Gastroesophageal sphincter (tissue), 3 donors: ENCODE results near the gene DRAP1.

Source experiments
- EP300 ChIP-seq: sonication (generic); formaldehyde crosslinking; IDR thresholded peaks from one replicate; pipeline ENCODE4 v1.6.1; 2017; ENCODE audit warnings: antibody characterized with exemption, mild to moderate bottlenecking
- POLR2A ChIP-seq, 2 donors: fragments of 450-650 bp; IDR thresholded peaks; one replicate each; pipeline ENCODE4 v1.6.1; 2017; ENCODE audit warnings: antibody characterized with exemption in 2 of 2, mild to moderate bottlenecking in 2 of 2, moderate library complexity in 1 of 2
- POLR2AphosphoS5 ChIP-seq: sonication (generic); formaldehyde crosslinking; IDR thresholded peaks from one replicate; pipeline ENCODE4 v1.6.1; 2017; ENCODE audit warnings: antibody characterized with exemption
- TF ChIP-seq, protein P1 (sequence below), 4 experiments: fragments of 200-600 bp in 2 of 4; fragments of 450-650 bp in 2 of 4; sonication (generic) in 1 of 4; IDR thresholded peaks; one replicate each; pipeline ENCODE4 v1.5.1; 2017 to 2019; ENCODE audit warnings: antibody characterized with exemption in 4 of 4, mild to moderate bottlenecking in 2 of 4, moderate library complexity in 2 of 4

DNA sequence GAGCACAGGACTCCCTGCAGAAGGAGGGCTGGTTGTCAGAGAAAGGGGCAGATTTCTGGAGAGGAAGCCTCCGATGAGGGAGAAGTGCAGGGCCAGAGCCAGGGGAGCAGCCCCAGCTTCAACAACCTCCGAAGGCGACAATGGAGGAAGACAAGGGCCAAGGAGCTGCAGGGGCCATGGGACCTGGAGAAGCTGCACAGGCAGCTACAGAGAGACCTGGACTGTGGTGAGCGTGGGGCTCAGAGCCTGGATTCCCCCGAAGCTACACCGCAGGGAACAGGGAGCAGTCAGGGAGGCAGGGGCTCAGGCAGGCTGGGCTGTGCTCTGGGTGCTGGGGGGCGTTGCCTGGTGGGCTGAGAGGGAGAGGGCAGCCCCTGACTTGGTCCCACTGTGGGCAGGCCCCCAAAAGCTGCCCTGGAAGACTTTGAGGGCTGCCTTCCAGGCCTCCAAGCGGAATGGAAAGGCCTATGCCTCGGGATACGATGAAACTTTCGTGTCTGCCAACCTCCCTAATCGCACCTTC, 28.4 kb downstream of the DRAP1 start:
- TF ChIP-seq, protein P1, sequence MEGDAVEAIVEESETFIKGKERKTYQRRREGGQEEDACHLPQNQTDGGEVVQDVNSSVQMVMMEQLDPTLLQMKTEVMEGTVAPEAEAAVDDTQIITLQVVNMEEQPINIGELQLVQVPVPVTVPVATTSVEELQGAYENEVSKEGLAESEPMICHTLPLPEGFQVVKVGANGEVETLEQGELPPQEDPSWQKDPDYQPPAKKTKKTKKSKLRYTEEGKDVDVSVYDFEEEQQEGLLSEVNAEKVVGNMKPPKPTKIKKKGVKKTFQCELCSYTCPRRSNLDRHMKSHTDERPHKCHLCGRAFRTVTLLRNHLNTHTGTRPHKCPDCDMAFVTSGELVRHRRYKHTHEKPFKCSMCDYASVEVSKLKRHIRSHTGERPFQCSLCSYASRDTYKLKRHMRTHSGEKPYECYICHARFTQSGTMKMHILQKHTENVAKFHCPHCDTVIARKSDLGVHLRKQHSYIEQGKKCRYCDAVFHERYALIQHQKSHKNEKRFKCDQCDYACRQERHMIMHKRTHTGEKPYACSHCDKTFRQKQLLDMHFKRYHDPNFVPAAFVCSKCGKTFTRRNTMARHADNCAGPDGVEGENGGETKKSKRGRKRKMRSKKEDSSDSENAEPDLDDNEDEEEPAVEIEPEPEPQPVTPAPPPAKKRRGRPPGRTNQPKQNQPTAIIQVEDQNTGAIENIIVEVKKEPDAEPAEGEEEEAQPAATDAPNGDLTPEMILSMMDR (IDR thresholded peaks at IDR 0.05), result no peak
- TF ChIP-seq POLR2A (IDR thresholded peaks at IDR 0.05) (no peak), EP300 (no peak), POLR2AphosphoS5 (no peak)
